H9 (cell line): ENCODE data around the gene WWC2. TPM values are rescaled to one million over a fixed set of nuclear protein-coding genes. Genes with fewer than 3 reads are reported as not detected.
A peak's percentile ranks its signal among the peaks of the same experiment; 100 is the strongest.

Experiments used
- DNase-seq: peaks from one replicate; pipeline ENCODE4 v3.0.0-alpha.2; 2017
- H2AFZ ChIP-seq: one replicate; pipeline ENCODE4 v1.6.1; 2013; ENCODE audit warnings: mild to moderate bottlenecking, low read length, control low read depth, moderate library complexity
- H2AK5ac ChIP-seq: 2 replicates; pipeline ENCODE4 v1.6.1; 2013; ENCODE audit warnings: low read length, control low read depth, mixed read lengths; ENCODE audit not compliant: insufficient read length
- H2BK120ac ChIP-seq: one replicate; pipeline ENCODE4 v1.6.1; 2013; ENCODE audit warnings: low read depth, mild to moderate bottlenecking, low read length, control low read depth, inconsistent platforms; ENCODE audit not compliant: poor library complexity, severe bottlenecking
- H2BK12ac ChIP-seq: 2 replicates; pipeline ENCODE4 v1.6.1; 2013; ENCODE audit warnings: low read length, control low read depth, mixed read lengths, low read depth; ENCODE audit not compliant: insufficient read length
- H2BK15ac ChIP-seq: 2 replicates; pipeline ENCODE4 v1.6.1; 2013; ENCODE audit warnings: low read depth, low read length, control low read depth
- H2BK20ac ChIP-seq: one replicate; pipeline ENCODE4 v1.6.1; 2013; ENCODE audit warnings: low read depth, mild to moderate bottlenecking, low read length, control low read depth, inconsistent platforms; ENCODE audit not compliant: poor library complexity, severe bottlenecking
- H2BK5ac ChIP-seq: 2 replicates; pipeline ENCODE4 v1.6.1; 2013; ENCODE audit warnings: low read length, control low read depth, mixed read lengths; ENCODE audit not compliant: insufficient read length
- H3K14ac ChIP-seq: 2 replicates; pipeline ENCODE4 v1.6.1; 2013; ENCODE audit warnings: low read length, control low read depth; ENCODE audit not compliant: insufficient read depth
- H3K18ac ChIP-seq: 2 replicates; pipeline ENCODE4 v1.6.1; 2013; ENCODE audit warnings: low read depth, mild to moderate bottlenecking, mixed read lengths, low read length, control low read depth; ENCODE audit not compliant: insufficient read length
- H3K23ac ChIP-seq: 2 replicates; pipeline ENCODE4 v1.6.1; 2013; ENCODE audit warnings: low read length, control low read depth, mixed read lengths, low read depth; ENCODE audit not compliant: insufficient read length
- H3K23me2 ChIP-seq: 2 replicates; pipeline ENCODE4 v1.6.1; 2013; ENCODE audit warnings: low read depth, mild to moderate bottlenecking, mixed read lengths, low read length, control low read depth; ENCODE audit not compliant: insufficient read length, poor library complexity, severe bottlenecking
- H3K27ac ChIP-seq: 2 replicates; pipeline ENCODE4 v1.5.1; 2013; ENCODE audit warnings: low read length, control low read depth, mixed read lengths, low read depth; ENCODE audit not compliant: insufficient read length
- H3K27me3 ChIP-seq: 2 replicates; pipeline ENCODE4 v1.6.1; 2013; ENCODE audit warnings: low read length, control low read depth, inconsistent platforms; ENCODE audit not compliant: insufficient read depth
- H3K4ac ChIP-seq: 2 replicates; pipeline ENCODE4 v1.6.1; 2013; ENCODE audit warnings: low read depth, mild to moderate bottlenecking, control low read depth, inconsistent platforms, low read length, moderate library complexity
- H3K4me1 ChIP-seq: 2 replicates; pipeline ENCODE4 v1.6.1; 2013; ENCODE audit warnings: low read length, control low read depth, inconsistent platforms; ENCODE audit not compliant: insufficient read depth
- H3K4me2 ChIP-seq: 2 replicates; pipeline ENCODE4 v1.6.1; 2013; ENCODE audit warnings: low read length, control low read depth, mixed read lengths; ENCODE audit not compliant: insufficient read length, insufficient read depth
- H3K56ac ChIP-seq: 2 replicates; pipeline ENCODE4 v1.6.1; 2013; ENCODE audit warnings: low read depth, mild to moderate bottlenecking, mixed read lengths, low read length, control low read depth; ENCODE audit not compliant: insufficient read length
- H3K79me1 ChIP-seq: 2 replicates; pipeline ENCODE4 v1.6.1; 2013; ENCODE audit warnings: low read depth, mild to moderate bottlenecking, moderate library complexity, low read length, control low read depth, inconsistent platforms; ENCODE audit not compliant: insufficient read depth, poor library complexity, severe bottlenecking
- H3K79me2 ChIP-seq: 2 replicates; pipeline ENCODE4 v1.6.1; 2013; ENCODE audit warnings: low read length, control low read depth, inconsistent platforms; ENCODE audit not compliant: insufficient read depth
- H3K9ac ChIP-seq: 2 replicates; pipeline ENCODE4 v1.6.1; 2013; ENCODE audit warnings: low read length, control low read depth, mixed read lengths; ENCODE audit not compliant: insufficient read length; ENCODE audit errors: extremely low read depth
- H3K9me3 ChIP-seq: one replicate; pipeline ENCODE4 v1.6.1; 2013; ENCODE audit warnings: low read depth, low read length, inconsistent platforms; ENCODE audit not compliant: control insufficient read depth
- H3T11ph ChIP-seq: one replicate; pipeline ENCODE4 v1.6.1; 2013; ENCODE audit warnings: mild to moderate bottlenecking, low read length, control low read depth, inconsistent platforms
- H4K20me1 ChIP-seq: one replicate; pipeline ENCODE4 v1.6.1; 2013; ENCODE audit not compliant: control insufficient read depth, insufficient read length, insufficient read depth
- H4K5ac ChIP-seq: 2 replicates; pipeline ENCODE4 v1.6.1; 2013; ENCODE audit warnings: low read depth, mild to moderate bottlenecking, mixed read lengths, low read length, control low read depth; ENCODE audit not compliant: insufficient read length
- H4K8ac ChIP-seq: replicated peaks from 2 replicates; pipeline ENCODE4 v1.6.1; 2013; ENCODE audit warnings: low read length, control low read depth, mixed read lengths, low read depth; ENCODE audit not compliant: insufficient read length
- H4K91ac ChIP-seq: 2 replicates; pipeline ENCODE4 v1.6.1; 2013; ENCODE audit warnings: low read depth, mild to moderate bottlenecking, moderate library complexity, mixed read lengths, low read length, control low read depth; ENCODE audit not compliant: insufficient read length
- H3K27ac Mint-ChIP-seq, 3 experiments: 2 replicates in 2 of 3; 3 replicates in 1 of 3; pipeline ENCODE4 v1.8.0; 2020 to 2021; ENCODE audit warnings: mixed read lengths in 3 of 3, mild to moderate bottlenecking in 1 of 3, moderate library complexity in 1 of 3
- H3K27me3 Mint-ChIP-seq: 2 replicates; pipeline ENCODE4 v1.8.0; 2021; ENCODE audit warnings: low read depth, mild to moderate bottlenecking, moderate library complexity, mixed read lengths
- H3K36me3 Mint-ChIP-seq, 3 experiments: 2 replicates in 2 of 3; 3 replicates in 1 of 3; pipeline ENCODE4 v1.8.0; 2020 to 2021; ENCODE audit warnings: low read depth in 3 of 3, mixed read lengths in 3 of 3; ENCODE audit not compliant: insufficient read depth in 1 of 3
- H3K4me1 Mint-ChIP-seq, 2 experiments: 2 replicates each; pipeline ENCODE4 v1.8.0; 2020; ENCODE audit warnings: mixed read lengths in 2 of 2
- H3K4me3 Mint-ChIP-seq, 2 experiments: 2 replicates in 1 of 2; 3 replicates in 1 of 2; pipeline ENCODE4 v1.8.0; 2020 to 2021; ENCODE audit warnings: mild to moderate bottlenecking in 2 of 2, mixed read lengths in 2 of 2, moderate library complexity in 1 of 2
- H3K9me3 Mint-ChIP-seq, 2 experiments: 2 replicates in 1 of 2; 3 replicates in 1 of 2; pipeline ENCODE4 v1.8.0; 2020; ENCODE audit warnings: mild to moderate bottlenecking in 2 of 2, mixed read lengths in 2 of 2, moderate library complexity in 1 of 2
- WGBS: extraction: QIAGEN DNeasy Blood & Tissue Kit; methylation state at CpG from one replicate; pipeline ENCODE4 v1.1.7; 2013; ENCODE audit warnings: missing lambda C conversion rate, low lambda C conversion rate, mixed read lengths; ENCODE audit not compliant: insufficient read length; ENCODE audit errors: extremely low coverage; 5-methylcytosine and 5-hydroxymethylcytosine counted together
- total RNA-seq: library from RNA; stranded (reverse); gene quantifications from 2 replicates; pipeline ENCODE4 v1.2.1, GENCODE V29; 2021
- TF ChIP-seq, protein P1 (sequence below): fragments of 200-600 bp; sonication (generic); conservative IDR thresholded peaks from 3 replicates; pipeline ENCODE4 v1.8.0; 2021; ENCODE audit warnings: antibody characterized with exemption, mild to moderate bottlenecking

The WWC2 gene
- total RNA-seq, 1 experiment from 2014 or later, result 106 TPM

- no peak for DNase-seq
- H2BK20ac ChIP-seq, result no peak overlapping the region
- no peaks in the 10 kb centered on the region for H4K20me1 ChIP-seq
- no peak overlapping the region for H3K27ac ChIP-seq
- no peaks in the 10 kb centered on the region; the same call in 1 of the 2 replicates for H3K4me1 ChIP-seq
- H3K18ac ChIP-seq, result no peak overlapping the region
- no peak overlapping the region for H4K5ac ChIP-seq
- peaks cover 14% of the 10 kb centered on the region for H3K23me2 ChIP-seq
- no peak overlapping the region for H2BK5ac ChIP-seq
- Mint-ChIP-seq H3K4me3 (peak overlapping the region; percentile 82 to 91; a peak in 2 of 5 replicates), H3K4me1 (peaks cover 52 to 57% of the 10 kb centered on the region in 2 experiments), H3K27ac (peak overlapping the region in 2 of 3 experiments; percentile 23 to 58; a peak in 4 of 7 replicates), H3K36me3 (peaks cover 0 to under 1% (median 0%) of the 10 kb centered on the region in 3 experiments; a peak in 2 of 7 replicates), H3K27me3 (no peaks in the 10 kb centered on the region; the same call in 1 of the 2 replicates), H3K9me3 (no peaks in the 10 kb centered on the region)
- H4K91ac ChIP-seq, result no peak overlapping the region
- no CpG with 5 or more reads among the region's 4 CpGs for WGBS
- no peak overlapping the region for H3K9ac ChIP-seq
- no peak overlapping the region for H2AK5ac ChIP-seq
- H3K79me2 ChIP-seq, result peaks cover 36% of the 10 kb centered on the region; the same call in 1 of the 2 replicates
- TF ChIP-seq, protein P1, sequence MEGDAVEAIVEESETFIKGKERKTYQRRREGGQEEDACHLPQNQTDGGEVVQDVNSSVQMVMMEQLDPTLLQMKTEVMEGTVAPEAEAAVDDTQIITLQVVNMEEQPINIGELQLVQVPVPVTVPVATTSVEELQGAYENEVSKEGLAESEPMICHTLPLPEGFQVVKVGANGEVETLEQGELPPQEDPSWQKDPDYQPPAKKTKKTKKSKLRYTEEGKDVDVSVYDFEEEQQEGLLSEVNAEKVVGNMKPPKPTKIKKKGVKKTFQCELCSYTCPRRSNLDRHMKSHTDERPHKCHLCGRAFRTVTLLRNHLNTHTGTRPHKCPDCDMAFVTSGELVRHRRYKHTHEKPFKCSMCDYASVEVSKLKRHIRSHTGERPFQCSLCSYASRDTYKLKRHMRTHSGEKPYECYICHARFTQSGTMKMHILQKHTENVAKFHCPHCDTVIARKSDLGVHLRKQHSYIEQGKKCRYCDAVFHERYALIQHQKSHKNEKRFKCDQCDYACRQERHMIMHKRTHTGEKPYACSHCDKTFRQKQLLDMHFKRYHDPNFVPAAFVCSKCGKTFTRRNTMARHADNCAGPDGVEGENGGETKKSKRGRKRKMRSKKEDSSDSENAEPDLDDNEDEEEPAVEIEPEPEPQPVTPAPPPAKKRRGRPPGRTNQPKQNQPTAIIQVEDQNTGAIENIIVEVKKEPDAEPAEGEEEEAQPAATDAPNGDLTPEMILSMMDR, result no peak
- H2BK12ac ChIP-seq, result no peak overlapping the region
- no peak overlapping the region for H2BK15ac ChIP-seq
- no peak overlapping the region for H3K4ac ChIP-seq
- H3K14ac ChIP-seq, result no peak overlapping the region
- no peak overlapping the region for H3K56ac ChIP-seq
- H3K79me1 ChIP-seq, result no peaks in the 10 kb centered on the region
- no peak overlapping the region for H3K23ac ChIP-seq
- no peaks in the 10 kb centered on the region for H3K9me3 ChIP-seq
- no peak overlapping the region for H3K4me2 ChIP-seq
- no peak overlapping the region for H3T11ph ChIP-seq
- no peak overlapping the region for H2AFZ ChIP-seq
- H4K8ac ChIP-seq, result no peak overlapping the region
- no peak overlapping the region for H2BK120ac ChIP-seq
- H3K27me3 ChIP-seq, result no peaks in the 10 kb centered on the region
These were observed 3.0 kb downstream of the WWC2 start for GRCh38 chr4:183101956-183102480.
